K562 (cell line): Measurements from ENCODE around the gene DNALI1. TPM values are rescaled to one million over a fixed set of nuclear protein-coding genes. Genes with fewer than 3 reads are reported as not detected.

Experiments
- BACH1 ChIP-seq: fragments of 200-800 bp; sonication (Bioruptor generic); IDR thresholded peaks from 2 replicates; pipeline ENCODE4 v1.6.1; 2016; ENCODE audit warnings: missing genetic modification characterization, missing compliant biosample characterization
- CBX3 ChIP-seq, 2 experiments: IDR thresholded peaks; 1 replicate in 1 of 2; 2 replicates in 1 of 2; pipeline ENCODE4 v1.6.1; 2012; ENCODE audit warnings: inconsistent platforms in 2 of 2, low read length in 2 of 2, borderline replicate concordance in 1 of 2, control low read depth in 1 of 2
- FOXK1 ChIP-seq: sonication (generic); formaldehyde crosslinking; IDR thresholded peaks from 2 replicates; pipeline ENCODE4 v1.8.0; 2022; ENCODE audit warnings: missing genetic modification reagents, mild to moderate bottlenecking, borderline replicate concordance
- HNRNPK ChIP-seq: fragments of 200-400 bp; formaldehyde crosslinking; IDR thresholded peaks from one replicate; pipeline ENCODE4 v1.6.1; 2018; ENCODE audit warnings: mild to moderate bottlenecking, low read depth, low read length; ENCODE audit not compliant: poor library complexity, severe bottlenecking
- POLR2H ChIP-seq: IDR thresholded peaks from 2 replicates; pipeline ENCODE4 v1.6.1; 2016; ENCODE audit warnings: missing genetic modification characterization, low read depth, mild to moderate bottlenecking, control low read depth, missing compliant biosample characterization, moderate library complexity
- THRAP3 ChIP-seq: fragments of 450-650 bp; IDR thresholded peaks from 2 replicates; pipeline ENCODE4 v1.6.1; 2016; ENCODE audit warnings: mild to moderate bottlenecking, inconsistent platforms, borderline replicate concordance
- ZNF408 ChIP-seq: fragments of 250-450 bp; sonication (Bioruptor Pico); IDR thresholded peaks from 2 replicates; pipeline ENCODE4 v1.4.0; 2020; ENCODE audit warnings: low read depth, mild to moderate bottlenecking, moderate library complexity
- polyA plus RNA-seq, 8 experiments: library from polyadenylated mRNA; depleted of rRNA in 4 of 8; stranded (reverse) in 5 of 8; unstranded in 3 of 8; fragments of >200 nt; fragmentation: Nextera tagmentation in 2 of 8; fragmentation: Illumina TruSeq in 1 of 8; extraction: Ambion mirVana in 2 of 8; extraction: Trizol in 1 of 8; gene quantifications; 2 replicates each; pipeline versions ENCODE4 v1.2.1 to v1.2.3, GENCODE V29; 2011 to 2014; ENCODE audit warnings: inconsistent platforms in 1 of 8, missing spikeins in 1 of 8
- total RNA-seq, 7 experiments: library from RNA; depleted of rRNA in 6 of 7; stranded (reverse); fragments of >200 nt in 6 of 7; fragmentation: Illumina TruSeq in 2 of 7; extraction: Trizol in 2 of 7; gene quantifications; 2 replicates each; pipeline versions ENCODE4 v1.2.1 to v1.2.3, GENCODE V29; 2011 to 2021; ENCODE audit warnings: low replicate concordance in 1 of 7
- TF ChIP-seq, protein P1 (sequence below): sonication (generic); formaldehyde crosslinking; IDR thresholded peaks from 2 replicates; pipeline ENCODE4 v1.8.0; 2022; ENCODE audit warnings: missing genetic modification reagents, mild to moderate bottlenecking, borderline replicate concordance
- TF ChIP-seq, protein P2 (sequence below): sonication (generic); formaldehyde crosslinking; IDR thresholded peaks from 2 replicates; pipeline ENCODE4 v1.8.1; 2023; ENCODE audit warnings: mild to moderate bottlenecking, missing genetic modification reagents
- TF ChIP-seq, protein P3 (sequence below): sonication (generic); formaldehyde crosslinking; IDR thresholded peaks from 2 replicates; pipeline ENCODE4 v1.8.0; 2023; ENCODE audit warnings: mild to moderate bottlenecking, missing genetic modification reagents
- TF ChIP-seq, protein P4 (sequence below): IDR thresholded peaks from 3 replicates; pipeline ENCODE4 v1.6.1; 2011; ENCODE audit warnings: borderline replicate concordance, mild to moderate bottlenecking, moderate library complexity; ENCODE audit not compliant: insufficient read length; ENCODE audit errors: extremely low read depth
- TF ChIP-seq, protein P5 (sequence below): fragments of 450-650 bp; IDR thresholded peaks from 2 replicates; pipeline ENCODE4 v1.6.1; 2018; ENCODE audit not compliant: partially characterized antibody

DNALI1 gene
- total and polyA plus RNA-seq, 9 of the 15 experiments (the other 6 are each of a cell fraction or from before 2014, with no cell fraction given) = 0.87 to 5.6 (median 1.2) TPM

DNA sequence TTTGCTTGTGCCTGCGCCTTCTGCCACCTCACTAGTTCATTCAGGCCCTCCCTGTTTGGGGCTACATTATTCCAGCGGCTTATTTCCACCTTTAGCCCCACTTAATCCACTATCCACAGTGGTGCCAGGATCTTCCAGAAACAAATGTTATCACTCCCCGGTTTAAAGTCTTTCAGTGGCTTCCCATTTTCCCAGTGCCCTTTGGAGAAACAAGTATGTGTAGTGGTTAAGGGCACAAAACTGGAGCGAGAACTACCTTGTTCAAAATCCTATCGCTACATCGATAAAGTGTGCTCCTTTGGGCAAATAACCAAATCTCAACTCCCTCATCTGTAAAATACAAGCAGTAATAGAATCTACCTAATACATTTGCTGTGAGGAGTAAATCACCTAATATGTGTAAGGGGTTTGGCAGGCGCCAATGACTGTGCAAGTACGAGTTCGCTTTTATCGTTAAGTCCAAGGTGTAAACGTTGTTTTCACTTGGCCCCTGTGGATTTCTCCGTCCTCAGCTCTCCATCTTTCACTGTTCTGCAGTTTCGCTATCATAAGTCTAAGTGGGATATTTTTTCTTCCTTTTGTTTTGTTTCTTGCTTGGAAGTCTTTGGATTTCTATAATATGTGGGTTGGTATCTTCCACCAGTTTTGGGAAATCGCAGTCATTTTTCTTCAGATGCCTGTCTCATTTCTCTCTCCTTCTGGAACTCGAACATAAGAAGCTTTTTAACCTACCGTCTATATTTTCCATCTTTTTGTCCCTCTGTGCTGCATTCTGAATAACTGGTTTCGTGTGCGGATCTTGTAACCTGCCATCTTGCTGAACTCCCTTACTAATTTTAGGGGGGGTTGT is 41.3 kb upstream of the DNALI1 start (continued):
- TF ChIP-seq, protein P1, sequence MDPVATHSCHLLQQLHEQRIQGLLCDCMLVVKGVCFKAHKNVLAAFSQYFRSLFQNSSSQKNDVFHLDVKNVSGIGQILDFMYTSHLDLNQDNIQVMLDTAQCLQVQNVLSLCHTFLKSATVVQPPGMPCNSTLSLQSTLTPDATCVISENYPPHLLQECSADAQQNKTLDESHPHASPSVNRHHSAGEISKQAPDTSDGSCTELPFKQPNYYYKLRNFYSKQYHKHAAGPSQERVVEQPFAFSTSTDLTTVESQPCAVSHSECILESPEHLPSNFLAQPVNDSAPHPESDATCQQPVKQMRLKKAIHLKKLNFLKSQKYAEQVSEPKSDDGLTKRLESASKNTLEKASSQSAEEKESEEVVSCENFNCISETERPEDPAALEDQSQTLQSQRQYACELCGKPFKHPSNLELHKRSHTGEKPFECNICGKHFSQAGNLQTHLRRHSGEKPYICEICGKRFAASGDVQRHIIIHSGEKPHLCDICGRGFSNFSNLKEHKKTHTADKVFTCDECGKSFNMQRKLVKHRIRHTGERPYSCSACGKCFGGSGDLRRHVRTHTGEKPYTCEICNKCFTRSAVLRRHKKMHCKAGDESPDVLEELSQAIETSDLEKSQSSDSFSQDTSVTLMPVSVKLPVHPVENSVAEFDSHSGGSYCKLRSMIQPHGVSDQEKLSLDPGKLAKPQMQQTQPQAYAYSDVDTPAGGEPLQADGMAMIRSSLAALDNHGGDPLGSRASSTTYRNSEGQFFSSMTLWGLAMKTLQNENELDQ (CRISPR knock-in tag) = no peak
- TF ChIP-seq CBX3 (IDR thresholded peaks at IDR 0.05; ENCODE audit: borderline replicate concordance in 1 of 2, low read length in 2 of 2) (0 out of 3 replicates have a peak, but pooled peaks of 1 of the 2 experiments have one; percentile 1), POLR2H (0 out of 2 replicates have a peak, but pooled peaks have one; percentile 26), BACH1 (tag) (peak; percentile 31; the same call in 1 of the 2 replicates), THRAP3 (no peak; the same call in 1 of the 2 replicates), HNRNPK (no peak), FOXK1 (CRISPR knock-in tag) (0 out of 2 replicates have a peak, but pooled peaks have one; percentile 48), ZNF408 (no peak)
- TF ChIP-seq, protein P2, sequence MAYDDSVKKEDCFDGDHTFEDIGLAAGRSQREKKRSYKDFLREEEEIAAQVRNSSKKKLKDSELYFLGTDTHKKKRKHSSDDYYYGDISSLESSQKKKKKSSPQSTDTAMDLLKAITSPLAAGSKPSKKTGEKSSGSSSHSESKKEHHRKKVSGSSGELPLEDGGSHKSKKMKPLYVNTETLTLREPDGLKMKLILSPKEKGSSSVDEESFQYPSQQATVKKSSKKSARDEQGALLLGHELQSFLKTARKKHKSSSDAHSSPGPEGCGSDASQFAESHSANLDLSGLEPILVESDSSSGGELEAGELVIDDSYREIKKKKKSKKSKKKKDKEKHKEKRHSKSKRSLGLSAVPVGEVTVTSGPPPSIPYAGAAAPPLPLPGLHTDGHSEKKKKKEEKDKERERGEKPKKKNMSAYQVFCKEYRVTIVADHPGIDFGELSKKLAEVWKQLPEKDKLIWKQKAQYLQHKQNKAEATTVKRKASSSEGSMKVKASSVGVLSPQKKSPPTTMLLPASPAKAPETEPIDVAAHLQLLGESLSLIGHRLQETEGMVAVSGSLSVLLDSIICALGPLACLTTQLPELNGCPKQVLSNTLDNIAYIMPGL (CRISPR knock-in tag) = no peak
- TF ChIP-seq, protein P3, sequence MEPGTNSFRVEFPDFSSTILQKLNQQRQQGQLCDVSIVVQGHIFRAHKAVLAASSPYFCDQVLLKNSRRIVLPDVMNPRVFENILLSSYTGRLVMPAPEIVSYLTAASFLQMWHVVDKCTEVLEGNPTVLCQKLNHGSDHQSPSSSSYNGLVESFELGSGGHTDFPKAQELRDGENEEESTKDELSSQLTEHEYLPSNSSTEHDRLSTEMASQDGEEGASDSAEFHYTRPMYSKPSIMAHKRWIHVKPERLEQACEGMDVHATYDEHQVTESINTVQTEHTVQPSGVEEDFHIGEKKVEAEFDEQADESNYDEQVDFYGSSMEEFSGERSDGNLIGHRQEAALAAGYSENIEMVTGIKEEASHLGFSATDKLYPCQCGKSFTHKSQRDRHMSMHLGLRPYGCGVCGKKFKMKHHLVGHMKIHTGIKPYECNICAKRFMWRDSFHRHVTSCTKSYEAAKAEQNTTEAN (CRISPR knock-in tag) = peak; percentile 31; the same call in 1 of the 2 replicates
- TF ChIP-seq, protein P4, sequence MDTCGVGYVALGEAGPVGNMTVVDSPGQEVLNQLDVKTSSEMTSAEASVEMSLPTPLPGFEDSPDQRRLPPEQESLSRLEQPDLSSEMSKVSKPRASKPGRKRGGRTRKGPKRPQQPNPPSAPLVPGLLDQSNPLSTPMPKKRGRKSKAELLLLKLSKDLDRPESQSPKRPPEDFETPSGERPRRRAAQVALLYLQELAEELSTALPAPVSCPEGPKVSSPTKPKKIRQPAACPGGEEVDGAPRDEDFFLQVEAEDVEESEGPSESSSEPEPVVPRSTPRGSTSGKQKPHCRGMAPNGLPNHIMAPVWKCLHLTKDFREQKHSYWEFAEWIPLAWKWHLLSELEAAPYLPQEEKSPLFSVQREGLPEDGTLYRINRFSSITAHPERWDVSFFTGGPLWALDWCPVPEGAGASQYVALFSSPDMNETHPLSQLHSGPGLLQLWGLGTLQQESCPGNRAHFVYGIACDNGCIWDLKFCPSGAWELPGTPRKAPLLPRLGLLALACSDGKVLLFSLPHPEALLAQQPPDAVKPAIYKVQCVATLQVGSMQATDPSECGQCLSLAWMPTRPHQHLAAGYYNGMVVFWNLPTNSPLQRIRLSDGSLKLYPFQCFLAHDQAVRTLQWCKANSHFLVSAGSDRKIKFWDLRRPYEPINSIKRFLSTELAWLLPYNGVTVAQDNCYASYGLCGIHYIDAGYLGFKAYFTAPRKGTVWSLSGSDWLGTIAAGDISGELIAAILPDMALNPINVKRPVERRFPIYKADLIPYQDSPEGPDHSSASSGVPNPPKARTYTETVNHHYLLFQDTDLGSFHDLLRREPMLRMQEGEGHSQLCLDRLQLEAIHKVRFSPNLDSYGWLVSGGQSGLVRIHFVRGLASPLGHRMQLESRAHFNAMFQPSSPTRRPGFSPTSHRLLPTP = no peak
- TF ChIP-seq, protein P5, sequence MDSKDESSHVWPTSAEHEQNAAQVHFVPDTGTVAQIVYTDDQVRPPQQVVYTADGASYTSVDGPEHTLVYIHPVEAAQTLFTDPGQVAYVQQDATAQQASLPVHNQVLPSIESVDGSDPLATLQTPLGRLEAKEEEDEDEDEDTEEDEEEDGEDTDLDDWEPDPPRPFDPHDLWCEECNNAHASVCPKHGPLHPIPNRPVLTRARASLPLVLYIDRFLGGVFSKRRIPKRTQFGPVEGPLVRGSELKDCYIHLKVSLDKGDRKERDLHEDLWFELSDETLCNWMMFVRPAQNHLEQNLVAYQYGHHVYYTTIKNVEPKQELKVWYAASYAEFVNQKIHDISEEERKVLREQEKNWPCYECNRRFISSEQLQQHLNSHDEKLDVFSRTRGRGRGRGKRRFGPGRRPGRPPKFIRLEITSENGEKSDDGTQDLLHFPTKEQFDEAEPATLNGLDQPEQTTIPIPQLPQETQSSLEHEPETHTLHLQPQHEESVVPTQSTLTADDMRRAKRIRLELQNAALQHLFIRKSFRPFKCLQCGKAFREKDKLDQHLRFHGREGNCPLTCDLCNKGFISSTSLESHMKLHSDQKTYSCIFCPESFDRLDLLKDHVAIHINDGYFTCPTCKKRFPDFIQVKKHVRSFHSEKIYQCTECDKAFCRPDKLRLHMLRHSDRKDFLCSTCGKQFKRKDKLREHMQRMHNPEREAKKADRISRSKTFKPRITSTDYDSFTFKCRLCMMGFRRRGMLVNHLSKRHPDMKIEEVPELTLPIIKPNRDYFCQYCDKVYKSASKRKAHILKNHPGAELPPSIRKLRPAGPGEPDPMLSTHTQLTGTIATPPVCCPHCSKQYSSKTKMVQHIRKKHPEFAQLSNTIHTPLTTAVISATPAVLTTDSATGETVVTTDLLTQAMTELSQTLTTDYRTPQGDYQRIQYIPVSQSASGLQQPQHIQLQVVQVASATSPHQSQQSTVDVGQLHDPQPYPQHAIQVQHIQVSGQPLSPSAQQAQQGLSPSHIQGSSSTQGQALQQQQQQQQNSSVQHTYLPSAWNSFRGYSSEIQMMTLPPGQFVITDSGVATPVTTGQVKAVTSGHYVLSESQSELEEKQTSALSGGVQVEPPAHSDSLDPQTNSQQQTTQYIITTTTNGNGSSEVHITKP = peak; percentile 92
